Endothelial cell of umbilical vein (primary cell): ENCODE results near the gene PHC2. TPM values are rescaled to one million over a fixed set of nuclear protein-coding genes. Genes with fewer than 3 reads are reported as not detected.

ENCODE experiments used
- BruUV-seq: library from RNA; stranded (reverse); fragments of 400-500 nt; replicated peaks from 2 replicates; lab custom pipeline; 2021; lab: Mats Ljungman, UMichigan
- CTCF ChIA-PET: fragments of 300-600, 350-600 bp; sonication (Branson Sonifier 250); formaldehyde crosslinking; loops from one replicate; lab custom pipeline; 2021; ENCODE audit warnings: antibody characterized with exemption, inconsistent platforms; lab: Charles Lee
- POLR2A ChIA-PET: fragments of 300-600, 350-600 bp; sonication (Branson Sonifier 250); formaldehyde crosslinking; loops from one replicate; lab custom pipeline; 2021; ENCODE audit warnings: antibody characterized with exemption, inconsistent platforms; lab: Charles Lee
- DNase-seq: peaks from one replicate; pipeline ENCODE4 v3.0.0-alpha.2; 2011; ENCODE audit warnings: low read depth, low spot score
- FAIRE-seq: peaks from 2 replicates; lab custom pipeline; 2011; peaks lifted over from hg19 to GRCh38; lab: Jason Lieb, UNC
- H2AFZ ChIP-seq: 2 replicates; pipeline ENCODE4 v1.6.0; 2012; ENCODE audit warnings: low read depth, low read length, control low read depth, inconsistent platforms
- H3K27ac ChIP-seq: 2 replicates; pipeline ENCODE4 v1.5.1; 2011; ENCODE audit warnings: low read depth, mild to moderate bottlenecking, control low read depth, low read length, moderate library complexity; ENCODE audit not compliant: insufficient read depth
- H3K27me3 ChIP-seq, 2 experiments: 2 replicates each; pipeline versions ENCODE4 v1.6.0 to v1.6.1; 2011; ENCODE audit warnings: low read length in 2 of 2, mixed read lengths in 1 of 2; ENCODE audit not compliant: control insufficient read depth in 2 of 2, insufficient read depth in 2 of 2
- H3K36me3 ChIP-seq, 2 experiments: 2 replicates in 1 of 2; 3 replicates in 1 of 2; pipeline ENCODE4 v1.5.1; 2011; ENCODE audit warnings: low read length in 2 of 2, mild to moderate bottlenecking in 1 of 2, moderate library complexity in 1 of 2; ENCODE audit not compliant: control insufficient read depth in 2 of 2, insufficient read depth in 2 of 2; ENCODE audit errors: extremely low read depth in 1 of 2
- H3K4me1 ChIP-seq: 3 replicates; pipeline ENCODE4 v1.5.1; 2011; ENCODE audit warnings: mild to moderate bottlenecking, low read length; ENCODE audit not compliant: control insufficient read depth, insufficient read depth; ENCODE audit errors: extremely low read depth
- H3K4me2 ChIP-seq: 2 replicates; pipeline ENCODE4 v1.6.1; 2011; ENCODE audit warnings: low read length, control low read depth, mixed read lengths; ENCODE audit not compliant: insufficient read depth
- H3K4me3 ChIP-seq, 3 experiments: fragments of 200-600 bp in 1 of 3; sonication (generic), shearing (Covaris generic) in 1 of 3; replicated peaks in 1 of 3; 2 replicates each; pipeline ENCODE4 v1.5.1; 2011 to 2016; ENCODE audit warnings: control low read depth in 3 of 3, low read length in 3 of 3, mild to moderate bottlenecking in 2 of 3, inconsistent platforms in 1 of 3, low read depth in 1 of 3, moderate library complexity in 1 of 3; ENCODE audit not compliant: insufficient read depth in 1 of 3
- H3K79me2 ChIP-seq: 2 replicates; pipeline ENCODE4 v1.6.0; 2012; ENCODE audit warnings: low read length, inconsistent platforms; ENCODE audit not compliant: control insufficient read depth, insufficient read depth
- H3K9ac ChIP-seq: replicated peaks from 2 replicates; pipeline ENCODE3; 2011; ENCODE audit warnings: low read length, control low read depth; ENCODE audit not compliant: insufficient read depth; ENCODE audit errors: extremely low read depth
- H3K9me1 ChIP-seq: replicated peaks from 3 replicates; pipeline ENCODE4 v1.6.0; 2011; ENCODE audit warnings: mild to moderate bottlenecking, low read length; ENCODE audit not compliant: control insufficient read depth, insufficient read depth; ENCODE audit errors: extremely low read depth
- H3K9me3 ChIP-seq: replicated peaks from 2 replicates; pipeline ENCODE4 v1.5.1; 2012; ENCODE audit warnings: low read length, inconsistent platforms; ENCODE audit not compliant: control insufficient read depth, insufficient read depth
- H4K20me1 ChIP-seq: replicated peaks from 2 replicates; pipeline ENCODE3; 2011; ENCODE audit warnings: mild to moderate bottlenecking, low read length; ENCODE audit not compliant: control insufficient read depth, insufficient read depth; ENCODE audit errors: extremely low read depth
- CTCF ChIP-seq, 2 donors: IDR thresholded peaks; 1 replicate in 1 of 2; 2 replicates in 1 of 2; pipeline ENCODE4 v1.5.1; 2011; ENCODE audit warnings: low read length in 2 of 2, mild to moderate bottlenecking in 2 of 2, moderate library complexity in 2 of 2, control low read depth in 1 of 2, inconsistent platforms in 1 of 2, low read depth in 1 of 2; ENCODE audit not compliant: insufficient read depth in 1 of 2; ENCODE audit errors: extremely low read depth in 1 of 2
- EZH2 ChIP-seq: IDR thresholded peaks from 2 replicates; pipeline ENCODE4 v1.6.1; 2012; ENCODE audit warnings: borderline replicate concordance, low read depth, mild to moderate bottlenecking, moderate library complexity, low read length, inconsistent platforms; ENCODE audit not compliant: severe bottlenecking
- FOS ChIP-seq: IDR thresholded peaks from 2 replicates; pipeline ENCODE4 v1.6.1; 2011; ENCODE audit warnings: mild to moderate bottlenecking, low read length, moderate library complexity, borderline replicate concordance; ENCODE audit not compliant: insufficient read depth
- GATA2 ChIP-seq: IDR thresholded peaks from 2 replicates; pipeline ENCODE4 v1.7.0; 2011; ENCODE audit warnings: low read depth, mild to moderate bottlenecking, moderate library complexity, mixed read lengths, low read length; ENCODE audit not compliant: insufficient read length, insufficient read depth
- JUN ChIP-seq: IDR thresholded peaks from 2 replicates; pipeline ENCODE4 v1.6.1; 2011; ENCODE audit warnings: borderline replicate concordance, low read depth; ENCODE audit not compliant: insufficient read length, insufficient read depth
- MAX ChIP-seq: IDR thresholded peaks from 2 replicates; pipeline ENCODE4 v1.6.1; 2011; ENCODE audit not compliant: insufficient read depth, insufficient read length
- MYC ChIP-seq: IDR thresholded peaks from one replicate; pipeline ENCODE4 v1.6.1; 2011; ENCODE audit warnings: mild to moderate bottlenecking, low read depth, low read length
- POLR2A ChIP-seq: IDR thresholded peaks from 2 replicates; pipeline ENCODE4 v1.6.1; 2012; ENCODE audit warnings: low read depth, mild to moderate bottlenecking, control low read depth, low read length
- POLR2AphosphoS5 ChIP-seq: IDR thresholded peaks from 2 replicates; pipeline ENCODE4 v1.6.1; 2012; ENCODE audit warnings: low read depth, mild to moderate bottlenecking, control low read depth, low read length, moderate library complexity; ENCODE audit not compliant: insufficient read depth
- dilution Hi-C: fragments of 300-500 bp; cut with MboI; formaldehyde crosslinking; loops from one replicate; pipeline ENCODE4 v1.15.0; 2019; ENCODE audit warnings: low sequenced_read_pairs; ENCODE audit not compliant: extremely low pct_ligation_motif_present
- intact Hi-C: fragments of 100-400 bp; cut with micrococcal nuclease; formaldehyde crosslinking; loops from one replicate; pipeline ENCODE4 v1.10.0; 2022
- polyA plus RNA-seq, 4 experiments: library from polyadenylated mRNA; depleted of rRNA in 3 of 4; stranded (reverse) in 3 of 4; unstranded in 1 of 4; fragments of >200 nt; gene quantifications; 2 replicates each; pipeline versions ENCODE4 v1.2.1 to v1.2.3, GENCODE V29; 2011 to 2012; ENCODE audit warnings: missing spikeins in 1 of 4
- total RNA-seq: library from RNA; stranded (reverse); gene quantifications from 2 replicates; pipeline ENCODE4 v1.2.3, GENCODE V29; 2021

PHC2 gene
- total and polyA plus RNA-seq, 2 donors (not counting 3 experiments of a cell fraction or from before 2014, with no cell fraction given), result 65.6 to 79.0 TPM

- POLR2A ChIA-PET, result no interaction called here
- CTCF ChIA-PET, result interaction anchor here (0.9 to 2.1 kb wide), 6 partner anchors 8 to 193 kb away, joined by 3 to 8 read pairs (median 4); no protein-coding TSS in a partner anchor
- dilution Hi-C loops, result no loop called here
These were observed 153.3 kb downstream of the PHC2 start for GRCh38 chr1:33277488-33278084.

More at GRCh38 chr1:33277488-33278084, 153.3 kb downstream of the PHC2 start:
- intact Hi-C loops, result no loop called here
- H3K27me3 ChIP-seq, result no peaks in the 10 kb centered on the region
- no peaks in the 10 kb centered on the region for H3K9me1 ChIP-seq
- BruUV-seq, result no TSS peak
- TF ChIP-seq FOS, result no peak
- no peak for TF ChIP-seq JUN
- TF ChIP-seq POLR2AphosphoS5, result no peak
- TF ChIP-seq MYC, result no peak
- TF ChIP-seq MAX, result no peak
- TF ChIP-seq POLR2A, result no peak
- no peak for TF ChIP-seq GATA2
- no peak for TF ChIP-seq EZH2
- no peak for TF ChIP-seq CTCF (IDR thresholded peaks at IDR 0.05; ENCODE audit: extremely low read depth in 1 of 2, insufficient read depth in 1 of 2, low read depth in 1 of 2, low read length in 2 of 2)
- no peaks in the 10 kb centered on the region for H3K4me1 ChIP-seq
- H3K36me3 ChIP-seq, result peaks cover 2 to 29% of the 10 kb centered on the region in 2 experiments
- FAIRE-seq (no peak), DNase-seq (no peak)
- no peaks in the 10 kb centered on the region for H4K20me1 ChIP-seq
- no peak overlapping the region for H2AFZ ChIP-seq
- H3K27ac ChIP-seq, result no peak overlapping the region
- H3K9ac ChIP-seq, result no peak overlapping the region
- no peaks in the 10 kb centered on the region for H3K9me3 ChIP-seq
- H3K4me2 ChIP-seq, result no peak overlapping the region
- H3K4me3 ChIP-seq, result no peak overlapping the region
- no peaks in the 10 kb centered on the region for H3K79me2 ChIP-seq
